ENCODE results near the gene CYP46A1. TPM values are rescaled to one million over a fixed set of nuclear protein-coding genes. Genes with fewer than 3 reads are reported as not detected.

CYP46A1 gene
- total RNA-seq, 2 experiments from 2014 or later: 0.11 to 0.22 TPM

DNA sequence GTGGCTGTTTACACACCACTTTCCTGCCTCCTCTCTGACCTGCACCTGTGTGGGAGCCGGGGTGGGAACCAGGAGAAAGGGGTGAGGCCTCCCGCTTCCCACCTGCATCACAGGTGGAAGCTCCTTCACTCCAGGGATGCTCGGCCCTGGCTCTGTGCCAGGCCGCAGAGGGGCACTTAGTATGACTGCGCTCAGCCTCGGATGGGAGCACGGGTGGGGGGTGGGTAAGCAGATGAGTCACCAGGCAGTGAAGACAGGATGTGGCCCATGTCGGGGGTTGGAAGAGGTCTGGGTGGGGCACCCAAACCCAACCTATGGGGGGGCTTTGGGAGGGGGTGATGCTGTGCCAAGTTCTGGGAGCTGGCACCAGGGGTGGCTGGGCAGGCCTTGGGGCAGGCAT is 7.4 kb upstream of the CYP46A1 start:
- DNase-seq (peak in 3 of 14 experiments; percentile 33 to 55 (median 35)), ATAC-seq (ENCODE audit: poor library complexity) (no peak)
- Histone ChIP-seq H3K36me3 (ENCODE audit: insufficient read depth, low read length) (no peaks in the 10 kb centered on the region), H3K9me3 (ENCODE audit: control insufficient read depth in 1 of 2, insufficient read depth in 1 of 2, low read length in 2 of 2) (peaks cover 7 to 27% of the 10 kb centered on the region in 2 experiments), H3K27ac (ENCODE audit: low read depth in 1 of 2, low read length in 2 of 2) (no peak overlapping the region), H3K27me3 (ENCODE audit: control insufficient read depth in 1 of 2, insufficient read depth in 2 of 2, low read length in 2 of 2) (peaks cover 0 to 8% of the 10 kb centered on the region in 2 experiments), H3K4me3 (ENCODE audit: low read length) (no peak overlapping the region), H3K4me1 (ENCODE audit: insufficient read depth, low read length) (peaks cover 37% of the 10 kb centered on the region)
- Mint-ChIP-seq H3K36me3 (ENCODE audit: low read depth) (no peaks in the 10 kb centered on the region), H3K4me1 (ENCODE audit: low read depth) (peaks cover 7% of the 10 kb centered on the region), H3K27ac (no peak overlapping the region), H3K9me3 (no peaks in the 10 kb centered on the region), H3K27me3 (peaks cover 24% of the 10 kb centered on the region), H3K4me3 (no peak overlapping the region)
- CTCF ChIA-PET: no interaction called here
- TF ChIP-seq, protein P1, sequence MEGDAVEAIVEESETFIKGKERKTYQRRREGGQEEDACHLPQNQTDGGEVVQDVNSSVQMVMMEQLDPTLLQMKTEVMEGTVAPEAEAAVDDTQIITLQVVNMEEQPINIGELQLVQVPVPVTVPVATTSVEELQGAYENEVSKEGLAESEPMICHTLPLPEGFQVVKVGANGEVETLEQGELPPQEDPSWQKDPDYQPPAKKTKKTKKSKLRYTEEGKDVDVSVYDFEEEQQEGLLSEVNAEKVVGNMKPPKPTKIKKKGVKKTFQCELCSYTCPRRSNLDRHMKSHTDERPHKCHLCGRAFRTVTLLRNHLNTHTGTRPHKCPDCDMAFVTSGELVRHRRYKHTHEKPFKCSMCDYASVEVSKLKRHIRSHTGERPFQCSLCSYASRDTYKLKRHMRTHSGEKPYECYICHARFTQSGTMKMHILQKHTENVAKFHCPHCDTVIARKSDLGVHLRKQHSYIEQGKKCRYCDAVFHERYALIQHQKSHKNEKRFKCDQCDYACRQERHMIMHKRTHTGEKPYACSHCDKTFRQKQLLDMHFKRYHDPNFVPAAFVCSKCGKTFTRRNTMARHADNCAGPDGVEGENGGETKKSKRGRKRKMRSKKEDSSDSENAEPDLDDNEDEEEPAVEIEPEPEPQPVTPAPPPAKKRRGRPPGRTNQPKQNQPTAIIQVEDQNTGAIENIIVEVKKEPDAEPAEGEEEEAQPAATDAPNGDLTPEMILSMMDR (IDR thresholded peaks at IDR 0.05): no peak
- intact Hi-C loops (cut with DNase I, micrococcal nuclease): no loop called here
- POLR2A ChIA-PET: no interaction called here

DNA sequence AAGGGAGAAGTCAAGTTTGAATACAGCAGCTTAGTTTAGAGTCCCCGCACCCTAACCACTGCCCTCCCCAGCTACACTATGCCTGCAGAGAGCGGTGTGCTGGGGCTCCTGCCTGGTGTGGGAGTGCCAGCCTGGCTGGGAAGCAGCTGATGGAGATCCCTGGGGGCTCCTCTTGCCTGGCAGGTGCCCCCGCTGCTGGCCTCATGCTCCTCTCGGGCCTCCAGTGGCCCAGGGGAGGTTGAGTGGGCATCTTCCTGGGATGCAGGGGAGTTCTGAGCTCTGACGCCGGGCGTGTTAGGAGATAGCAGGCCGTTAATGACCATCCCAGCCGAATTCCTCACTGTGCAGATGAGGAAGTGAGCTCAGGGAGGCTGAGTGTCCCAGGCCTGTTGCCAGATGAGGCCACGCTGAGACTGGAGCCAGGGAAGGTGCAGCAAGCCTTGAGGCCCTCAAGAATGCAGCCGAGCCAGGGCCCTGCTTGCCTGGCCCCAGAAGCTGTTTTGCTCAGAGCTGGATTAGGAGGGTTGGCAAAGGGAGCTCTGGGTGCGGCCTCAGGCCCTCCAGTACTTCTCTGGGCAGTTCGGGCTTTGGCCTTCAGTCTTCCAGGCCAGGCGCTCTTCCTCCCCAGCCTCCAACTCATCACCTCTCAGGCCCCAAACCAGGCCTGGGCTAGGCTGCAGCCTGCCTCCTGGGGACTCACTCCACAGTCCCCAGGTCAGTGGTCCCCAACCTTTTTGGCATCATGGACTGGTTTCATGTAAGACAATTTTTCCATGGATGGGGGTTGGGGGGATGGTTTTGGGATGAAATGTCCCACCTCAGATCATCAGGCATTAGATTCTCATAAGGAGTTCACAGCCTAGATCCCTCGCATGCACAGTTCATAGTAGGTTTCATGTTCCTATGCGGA is 6.6 kb upstream of the CYP46A1 start:
- no peak overlapping the region for H3K4me3 Mint-ChIP-seq
- Histone ChIP-seq H3K27ac (ENCODE audit: low read depth in 1 of 2, low read length in 2 of 2) (no peak overlapping the region), H3K27me3 (ENCODE audit: control insufficient read depth in 1 of 2, insufficient read depth in 2 of 2, low read length in 2 of 2) (peaks cover 0 to 8% of the 10 kb centered on the region in 2 experiments), H3K36me3 (ENCODE audit: insufficient read depth, low read length) (no peaks in the 10 kb centered on the region), H3K4me3 (ENCODE audit: low read length) (no peak overlapping the region), H3K4me1 (ENCODE audit: insufficient read depth, low read length) (peaks cover 34% of the 10 kb centered on the region), H3K9me3 (ENCODE audit: control insufficient read depth in 1 of 2, insufficient read depth in 1 of 2, low read length in 2 of 2) (peaks cover 7 to 27% of the 10 kb centered on the region in 2 experiments)
- H3K9me3 Mint-ChIP-seq: no peaks in the 10 kb centered on the region
- ATAC-seq (ENCODE audit: poor library complexity): no peak
- no peaks in the 10 kb centered on the region for H3K36me3 Mint-ChIP-seq (ENCODE audit: low read depth)
- H3K27ac Mint-ChIP-seq: no peak overlapping the region
- no peak for DNase-seq
- H3K27me3 Mint-ChIP-seq: peaks cover 18% of the 10 kb centered on the region
- CTCF ChIA-PET: no interaction called here
- TF ChIP-seq, protein P1 (IDR thresholded peaks at IDR 0.05): no peak
- peaks cover 4% of the 10 kb centered on the region for H3K4me1 Mint-ChIP-seq (ENCODE audit: low read depth)
- POLR2A ChIA-PET: no interaction called here
- intact Hi-C loops (cut with DNase I, micrococcal nuclease): no loop called here

DNA sequence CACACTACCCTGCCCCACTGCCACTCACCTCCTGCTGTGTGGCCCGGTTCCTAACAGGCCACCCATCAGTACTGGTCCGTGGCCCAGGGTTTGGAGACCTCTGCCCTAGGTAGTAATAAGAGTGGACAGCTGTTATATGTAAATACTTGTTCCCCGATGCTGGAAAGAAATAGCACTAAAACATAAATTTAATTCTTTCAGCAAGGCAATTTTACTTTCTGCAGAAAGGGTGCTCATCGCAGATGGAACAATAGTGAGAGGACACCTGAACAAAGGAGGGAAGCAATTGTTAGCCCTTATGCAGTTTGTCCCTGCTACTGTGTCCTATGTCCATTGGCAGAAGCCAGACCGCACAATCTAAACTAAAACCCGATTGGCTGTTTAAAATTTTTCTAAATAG is 5.9 kb upstream of the CYP46A1 start:
- H3K36me3 Mint-ChIP-seq (ENCODE audit: low read depth): no peaks in the 10 kb centered on the region
- DNase-seq (no peak), ATAC-seq (ENCODE audit: poor library complexity) (no peak)
- ChIA-PET CTCF (no interaction called here), POLR2A (no interaction called here)
- TF ChIP-seq, protein P1 (IDR thresholded peaks at IDR 0.05): no peak
- H3K4me1 Mint-ChIP-seq (ENCODE audit: low read depth): no peaks in the 10 kb centered on the region
- H3K27ac ChIP-seq (ENCODE audit: low read depth in 1 of 2, low read length in 2 of 2): no peak overlapping the region
- H3K9me3 ChIP-seq (ENCODE audit: control insufficient read depth in 1 of 2, insufficient read depth in 1 of 2, low read length in 2 of 2): peaks cover 7 to 27% of the 10 kb centered on the region in 2 experiments
- peaks cover 11% of the 10 kb centered on the region for H3K27me3 Mint-ChIP-seq
- H3K27ac Mint-ChIP-seq: no peak overlapping the region
- peaks cover 34% of the 10 kb centered on the region for H3K4me1 ChIP-seq (ENCODE audit: insufficient read depth, low read length)
- H3K36me3 ChIP-seq (ENCODE audit: insufficient read depth, low read length): no peaks in the 10 kb centered on the region
- intact Hi-C loops (cut with DNase I, micrococcal nuclease): no loop called here
- no peak overlapping the region for H3K4me3 Mint-ChIP-seq
- H3K4me3 ChIP-seq (ENCODE audit: low read length): no peak overlapping the region
- no peaks in the 10 kb centered on the region for H3K9me3 Mint-ChIP-seq
- peaks cover 0 to 8% of the 10 kb centered on the region in 2 experiments for H3K27me3 ChIP-seq (ENCODE audit: control insufficient read depth in 1 of 2, insufficient read depth in 2 of 2, low read length in 2 of 2)

Data from CD4-positive, alpha-beta T cell (primary cell).